Measurements from ENCODE around the gene TUBA1B. TPM values are rescaled to one million over a fixed set of nuclear protein-coding genes. Genes with fewer than 3 reads are reported as not detected.

The TUBA1B gene
- total and polyA plus RNA-seq, 3 experiments from 2014 or later: 378 to 2,464 (median 2,435) TPM

DNA sequence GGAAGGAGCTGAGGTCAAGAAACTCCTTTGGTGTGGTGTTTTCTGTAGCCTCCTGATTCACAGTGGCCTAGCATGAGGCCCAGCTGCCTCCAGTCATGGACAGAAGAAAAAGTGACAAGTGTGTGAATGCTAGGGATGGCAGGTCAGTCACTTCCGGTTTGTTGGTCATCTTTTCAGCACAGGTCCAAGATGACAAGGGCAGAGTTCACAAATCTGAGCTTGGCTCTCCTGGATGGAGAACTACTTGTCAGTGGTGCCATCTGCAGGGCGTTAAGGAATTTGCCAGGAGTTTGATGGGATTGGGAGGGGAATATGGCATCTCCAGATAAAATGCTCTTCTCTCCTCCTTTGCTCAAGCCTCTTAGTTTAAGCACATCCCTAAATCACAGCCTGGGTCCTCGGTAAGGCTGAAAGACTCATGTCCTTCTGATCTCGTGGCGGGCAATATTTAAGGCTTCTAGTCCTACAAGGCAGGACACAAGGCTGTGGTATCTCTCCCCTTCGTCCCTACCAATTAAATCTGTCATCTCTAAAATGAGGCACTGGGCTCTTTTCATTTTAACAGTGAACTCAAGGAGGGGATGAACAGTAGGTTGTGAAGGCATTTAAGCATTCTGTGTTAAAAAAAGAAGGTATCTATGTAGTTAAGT lies 10.0 kb downstream of the TUBA1B start:
- Histone ChIP-seq H3K27me3 (ENCODE audit: insufficient read depth, low read length, poor library complexity, severe bottlenecking) (no peaks in the 10 kb centered on the region), H3K27ac (ENCODE audit: low read depth, low read length) (no peak overlapping the region), H3K9me3 (ENCODE audit: low read length) (no peaks in the 10 kb centered on the region), H3K4me1 (ENCODE audit: insufficient read depth, low read length) (no peaks in the 10 kb centered on the region), H3K36me3 (ENCODE audit: insufficient read depth, low read length) (no peaks in the 10 kb centered on the region), H3K4me3 (ENCODE audit: low read length) (no peak overlapping the region)
- Mint-ChIP-seq H3K4me1 (peaks cover 0 to 1% (median 0%) of the 10 kb centered on the region in 3 donors), H3K9me3 (no peaks in the 10 kb centered on the region), H3K27me3 (peaks cover 0 to 1% of the 10 kb centered on the region in 2 donors), H3K36me3 (no peaks in the 10 kb centered on the region), H3K4me3 (no peak overlapping the region), H3K27ac (no peak overlapping the region)
- ChIA-PET POLR2A (interaction anchor here (0.6 kb wide), 1 partner anchor 10 kb away, joined by 3 read pairs; no protein-coding TSS in a partner anchor), CTCF (interaction anchor here (1.5 to 3.6 kb wide), 2 partner anchors 10 to 32 kb away, joined by 5 to 17 read pairs; no protein-coding TSS in a partner anchor)
- DNase-seq: no peak

DNA sequence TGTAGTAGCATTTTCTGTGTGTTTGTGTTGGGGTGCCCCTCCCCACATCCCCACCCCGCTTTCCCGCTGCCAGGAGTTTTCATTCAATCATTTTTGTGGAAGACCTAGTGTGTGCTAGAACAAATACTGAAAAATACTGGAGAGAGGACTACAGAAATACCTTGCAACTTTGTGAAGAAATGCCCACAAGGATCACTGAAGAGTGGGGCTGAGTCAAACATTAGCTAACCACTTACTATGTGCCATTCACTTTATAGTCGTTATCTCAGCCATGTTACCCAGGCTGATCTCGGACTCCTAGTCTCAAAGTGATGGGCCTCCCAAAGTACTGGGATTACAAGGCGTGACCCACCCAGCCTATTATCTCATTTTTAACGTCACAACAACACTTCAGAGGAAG lies 20.0 kb downstream of the TUBA1B start:
- Histone ChIP-seq H3K4me1 (ENCODE audit: insufficient read depth, low read length) (peaks cover 21% of the 10 kb centered on the region), H3K27ac (ENCODE audit: low read depth, low read length) (peak overlapping the region; percentile 87), H3K9me3 (ENCODE audit: low read length) (no peaks in the 10 kb centered on the region), H3K27me3 (ENCODE audit: insufficient read depth, low read length, poor library complexity, severe bottlenecking) (no peaks in the 10 kb centered on the region), H3K4me3 (ENCODE audit: low read length) (peak overlapping the region; percentile 93), H3K36me3 (ENCODE audit: insufficient read depth, low read length) (peaks cover 12% of the 10 kb centered on the region)
- H3K4me3 Mint-ChIP-seq: peak overlapping the region; percentile 97 to 99 (median 99)
- H3K36me3 Mint-ChIP-seq: peaks cover 0 to 28% (median 0%) of the 10 kb centered on the region in 3 donors
- peak overlapping the region; percentile 86 to 98 (median 98) for H3K27ac Mint-ChIP-seq
- no peaks in the 10 kb centered on the region for H3K9me3 Mint-ChIP-seq
- ChIA-PET POLR2A (interaction anchor here (0.6 to 3.7 kb wide), 7 partner anchors 18 to 155 kb away, joined by 3 to 74 read pairs (median 4); partner anchors contain the start of genes ARF3, TUBA1A and TUBA1B), CTCF (interaction anchor here (1.0 to 8.0 kb wide), 11 partner anchors 8 to 124 kb away, joined by 3 to 77 read pairs (median 4); partner anchors contain the start of genes TUBA1A and TUBA1B)
- H3K27me3 Mint-ChIP-seq: no peaks in the 10 kb centered on the region
- H3K4me1 Mint-ChIP-seq: peaks cover 34 to 42% (median 39%) of the 10 kb centered on the region in 3 donors
- no peak for DNase-seq

DNA sequence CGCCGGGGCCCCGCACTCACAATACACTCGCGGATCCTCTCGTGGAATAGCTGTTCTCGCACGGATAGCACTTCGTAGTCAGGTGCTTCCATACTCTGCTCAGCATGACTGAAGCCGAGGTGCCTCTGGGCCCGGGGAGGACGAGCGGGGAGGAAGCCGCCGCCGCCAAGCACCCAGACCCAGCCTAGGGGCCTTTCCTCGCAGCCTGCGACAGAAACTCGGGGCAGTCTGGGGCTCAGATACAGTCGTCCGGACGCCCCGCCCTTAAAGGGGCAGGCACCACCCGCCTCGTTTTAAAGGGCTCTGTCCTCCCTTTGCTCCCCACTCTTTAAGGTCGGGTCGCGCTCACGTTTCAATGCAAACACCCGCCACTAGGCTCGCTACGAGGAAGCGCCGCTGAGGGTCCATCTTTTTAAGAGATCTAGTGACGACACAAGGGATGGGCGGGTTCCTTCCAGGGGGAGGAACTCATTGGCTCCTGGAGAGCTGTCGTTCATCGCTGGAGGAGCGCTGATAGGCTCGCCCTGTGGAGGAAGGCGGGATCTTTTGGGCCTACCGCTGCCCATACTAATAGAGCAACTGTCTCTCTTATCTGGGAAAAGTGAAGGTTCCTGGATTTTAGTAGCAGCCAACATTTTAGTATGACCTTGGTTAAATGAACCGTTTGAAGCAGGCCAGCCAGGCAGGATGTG lies 20.6 kb downstream of the TUBA1B start, which contains the start of gene LMBR1L:
Gene LMBR1L, minus strand, starts transcription at position 384 of the 692 bp plus-strand sequence. Its CDS starts 292 bp downstream, at position 92.
- H3K4me1 ChIP-seq (ENCODE audit: insufficient read depth, low read length): peaks cover 21% of the 10 kb centered on the region
- H3K27me3 ChIP-seq (ENCODE audit: insufficient read depth, low read length, poor library complexity, severe bottlenecking): no peaks in the 10 kb centered on the region
- Mint-ChIP-seq H3K27ac (peak within 1 kb of the TSS; percentile 86 to 98 (median 98)), H3K9me3 (no peaks in the 10 kb centered on the region), H3K36me3 (peaks cover 0 to 34% (median 0%) of the 10 kb centered on the region in 3 donors), H3K27me3 (no peaks in the 10 kb centered on the region), H3K4me1 (peaks cover 36 to 44% (median 43%) of the 10 kb centered on the region in 3 donors), H3K4me3 (peak within 1 kb of the TSS; percentile 97 to 99 (median 99))
- ChIA-PET POLR2A (interaction anchor here (0.5 to 3.7 kb wide), 10 partner anchors 13 to 155 kb away, joined by 3 to 74 read pairs (median 4); partner anchors contain the start of genes ARF3, TUBA1A and TUBA1B), CTCF (interaction anchor here (1.0 to 8.0 kb wide), 10 partner anchors 9 to 125 kb away, joined by 3 to 77 read pairs (median 4); partner anchors contain the start of genes TUBA1A and TUBA1B)
- peak within 1 kb of the TSS; percentile 87 for H3K27ac ChIP-seq (ENCODE audit: low read depth, low read length)
- H3K9me3 ChIP-seq (ENCODE audit: low read length): no peaks in the 10 kb centered on the region
- H3K36me3 ChIP-seq (ENCODE audit: insufficient read depth, low read length): peaks cover 18% of the 10 kb centered on the region
- DNase-seq: peak; percentile 92 to 98 (median 96)
- peak within 1 kb of the TSS; percentile 93 for H3K4me3 ChIP-seq (ENCODE audit: low read length)

DNA sequence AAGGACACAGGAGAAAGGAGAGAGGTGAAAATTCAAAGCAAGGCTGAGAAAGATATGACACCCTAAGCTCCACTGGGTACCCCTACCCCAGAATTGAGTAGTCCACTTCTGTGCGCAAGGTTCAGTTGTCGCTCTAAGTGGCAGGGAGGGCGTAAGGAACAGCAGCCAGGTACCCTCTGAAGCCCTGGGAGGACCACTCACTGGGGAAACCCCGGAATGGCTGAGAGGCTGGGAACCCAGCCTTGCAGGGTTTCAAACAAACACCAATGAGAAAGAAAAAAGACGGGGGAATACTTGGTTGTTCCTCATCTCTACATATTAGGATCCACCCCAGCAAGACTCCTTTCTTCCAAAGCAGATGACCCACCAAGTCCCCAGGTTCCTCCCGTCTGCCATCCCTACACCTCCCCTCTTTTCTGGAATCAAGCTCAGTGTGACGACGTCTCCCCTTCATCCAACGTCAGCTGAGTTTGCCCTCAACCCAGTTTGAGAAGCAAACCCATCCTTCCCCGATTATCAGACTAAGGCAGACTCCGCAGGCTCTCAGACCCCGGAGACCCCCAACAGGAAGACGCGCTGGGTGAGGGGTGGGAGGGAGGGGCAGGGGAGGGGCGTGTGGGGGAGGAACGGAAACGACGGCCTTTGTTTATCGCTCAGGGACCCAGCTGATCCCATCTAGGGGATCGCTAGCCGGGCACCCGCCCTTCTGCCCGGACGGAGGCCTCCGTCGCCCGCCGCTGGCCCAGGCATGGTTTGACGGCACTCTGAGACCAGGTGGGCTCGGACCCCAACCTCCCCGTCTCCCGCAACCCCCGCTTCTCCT lies 21.3 kb downstream of the TUBA1B start:
- POLR2A ChIA-PET: interaction anchor here (0.5 to 3.7 kb wide), 9 partner anchors 12 to 156 kb away, joined by 3 to 74 read pairs (median 4); partner anchors contain the start of genes RHEBL1, TUBA1A and TUBA1B
- H3K4me1 ChIP-seq (ENCODE audit: insufficient read depth, low read length): peaks cover 21% of the 10 kb centered on the region
- peak overlapping the region; percentile 93 for H3K4me3 ChIP-seq (ENCODE audit: low read length)

DNA sequence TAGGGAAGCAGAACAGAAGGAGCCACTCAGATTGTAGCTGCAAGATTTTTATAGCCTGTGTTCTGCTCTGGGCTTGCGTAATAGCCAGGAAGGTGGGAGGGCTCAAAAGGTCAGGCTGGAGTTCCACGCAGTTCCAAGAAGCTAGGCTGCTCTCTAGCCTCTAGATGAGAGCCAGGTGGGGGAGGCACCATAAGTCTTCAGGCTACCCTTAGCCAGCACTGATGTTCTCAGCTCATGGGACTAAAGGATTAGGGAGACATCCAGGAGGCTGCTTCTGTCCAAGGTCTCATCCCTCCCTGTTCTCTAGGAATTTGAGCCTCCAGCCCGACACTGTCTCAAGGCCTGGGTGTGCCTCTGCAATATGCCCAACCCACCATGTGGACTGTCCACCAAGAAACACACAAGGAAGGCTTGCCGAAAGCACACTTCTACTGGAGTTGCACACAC lies 22.2 kb downstream of the TUBA1B start:
- POLR2A ChIA-PET: interaction anchor here (0.6 to 3.7 kb wide), 4 partner anchors 22 to 116 kb away, joined by 3 to 74 read pairs (median 20); partner anchors contain the start of genes RHEBL1, TUBA1A and TUBA1B
- DNase-seq: no peak
- Mint-ChIP-seq H3K27ac (peak overlapping the region; percentile 85 to 98 (median 96)), H3K27me3 (no peaks in the 10 kb centered on the region), H3K4me3 (peak overlapping the region; percentile 97 to 99 (median 99)), H3K4me1 (peaks cover 38 to 49% (median 43%) of the 10 kb centered on the region in 3 donors), H3K9me3 (no peaks in the 10 kb centered on the region), H3K36me3 (peaks cover 0 to 48% (median 3%) of the 10 kb centered on the region in 3 donors)
- no peaks in the 10 kb centered on the region for H3K27me3 ChIP-seq (ENCODE audit: insufficient read depth, low read length, poor library complexity, severe bottlenecking)
- CTCF ChIA-PET: interaction anchor here (0.9 to 8.0 kb wide), 5 partner anchors 10 to 126 kb away, joined by 6 to 77 read pairs (median 32); partner anchors contain the start of gene TUBA1B
- H3K4me1 ChIP-seq (ENCODE audit: insufficient read depth, low read length): peaks cover 21% of the 10 kb centered on the region
- peak overlapping the region; percentile 93 for H3K4me3 ChIP-seq (ENCODE audit: low read length)
- H3K27ac ChIP-seq (ENCODE audit: low read depth, low read length): peak overlapping the region; percentile 53
- H3K9me3 ChIP-seq (ENCODE audit: low read length): no peaks in the 10 kb centered on the region
- peaks cover 32% of the 10 kb centered on the region for H3K36me3 ChIP-seq (ENCODE audit: insufficient read depth, low read length)

More for the DNA sequence above, 21.3 kb downstream of the TUBA1B start:
- H3K36me3 ChIP-seq (ENCODE audit: insufficient read depth, low read length): peaks cover 25% of the 10 kb centered on the region
- H3K36me3 Mint-ChIP-seq: peaks cover 0 to 41% (median 0%) of the 10 kb centered on the region in 3 donors
- peak in 1 of 5 donors; percentile 37 for DNase-seq
- H3K27me3 Mint-ChIP-seq: no peaks in the 10 kb centered on the region
- H3K27ac Mint-ChIP-seq: peak overlapping the region; percentile 86 to 98 (median 98)
- no peaks in the 10 kb centered on the region for H3K9me3 ChIP-seq (ENCODE audit: low read length)
- H3K27me3 ChIP-seq (ENCODE audit: insufficient read depth, low read length, poor library complexity, severe bottlenecking): no peaks in the 10 kb centered on the region
- H3K9me3 Mint-ChIP-seq: no peaks in the 10 kb centered on the region
- peaks cover 36 to 44% (median 43%) of the 10 kb centered on the region in 3 donors for H3K4me1 Mint-ChIP-seq
- H3K27ac ChIP-seq (ENCODE audit: low read depth, low read length): peak overlapping the region; percentile 87
- CTCF ChIA-PET: interaction anchor here (1.0 to 8.0 kb wide), 11 partner anchors 9 to 125 kb away, joined by 3 to 77 read pairs (median 4); partner anchors contain the start of genes TUBA1A and TUBA1B
- H3K4me3 Mint-ChIP-seq: peak overlapping the region; percentile 97 to 99 (median 99)

DNA sequence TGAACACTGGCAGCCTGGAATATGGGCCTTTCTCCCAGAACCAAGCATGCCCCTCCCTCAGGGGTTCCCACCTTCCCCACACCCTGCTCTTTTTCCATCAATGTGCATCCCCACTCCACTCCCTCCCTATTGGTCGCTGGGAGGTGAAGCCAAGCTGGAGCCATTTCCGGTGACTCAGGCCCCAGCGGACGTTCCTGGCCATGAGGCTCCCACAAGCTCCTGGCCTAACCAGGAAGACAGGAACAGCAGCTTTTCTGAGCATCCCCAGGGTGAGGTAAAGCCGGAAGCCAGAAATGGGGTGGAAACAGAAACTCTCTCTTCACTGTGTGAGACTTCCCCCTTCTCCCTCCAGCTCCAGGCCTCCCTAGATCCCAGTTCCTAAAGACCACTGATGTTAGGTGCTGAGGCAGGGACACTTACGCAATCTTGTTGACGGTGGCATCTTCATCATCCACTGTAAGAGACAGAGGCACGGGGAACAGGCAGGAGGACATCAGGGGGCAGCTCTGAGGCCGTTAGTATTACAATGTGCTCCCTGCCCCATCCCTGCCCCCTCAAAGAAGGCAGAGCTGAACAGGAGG lies 25.6 kb downstream of the TUBA1B start:
- Mint-ChIP-seq H3K4me3 (no peak overlapping the region), H3K27me3 (no peaks in the 10 kb centered on the region), H3K27ac (peak overlapping the region in 1 of 8 donors; percentile 78), H3K9me3 (no peaks in the 10 kb centered on the region), H3K4me1 (peaks cover 31 to 42% (median 35%) of the 10 kb centered on the region in 3 donors), H3K36me3 (peaks cover 0 to 82% (median 16%) of the 10 kb centered on the region in 3 donors)
- Histone ChIP-seq H3K27me3 (ENCODE audit: insufficient read depth, low read length, poor library complexity, severe bottlenecking) (no peaks in the 10 kb centered on the region), H3K4me1 (ENCODE audit: insufficient read depth, low read length) (peaks cover 14% of the 10 kb centered on the region), H3K9me3 (ENCODE audit: low read length) (no peaks in the 10 kb centered on the region), H3K4me3 (ENCODE audit: low read length) (no peak overlapping the region), H3K36me3 (ENCODE audit: insufficient read depth, low read length) (peaks cover 64% of the 10 kb centered on the region), H3K27ac (ENCODE audit: low read depth, low read length) (no peak overlapping the region)
- CTCF ChIA-PET: interaction anchor here (1.2 to 8.1 kb wide), 8 partner anchors 13 to 129 kb away, joined by 3 to 86 read pairs (median 12); partner anchors contain the start of genes DDN and TUBA1B
- POLR2A ChIA-PET: no interaction called here
- DNase-seq: no peak
